HepG2 (cell line): ENCODE data around the gene NECTIN2. TPM values are rescaled to one million over a fixed set of nuclear protein-coding genes. Genes with fewer than 3 reads are reported as not detected.
"Not testable (repeated sequence)": the region's sequence is repeated elsewhere in the genome, so short reads cannot be mapped to it uniquely, and the experiment has no call there.

Experiments
- ATAC-seq: fragments of 200-7000 bp; cut with Tn5 transposase; 3 replicates; pipeline ENCODE4 v1.9.1; 2020; ENCODE audit warnings: mild to moderate bottlenecking, moderate library complexity
- BruUV-seq: library from RNA; stranded (reverse); fragments of 400-500 nt; replicated peaks from 2 replicates; lab custom pipeline; 2021; lab: Mats Ljungman, UMichigan
- CTCF ChIA-PET: fragments of 300-600 bp; formaldehyde crosslinking; extraction: SDS; loops from one replicate; lab custom pipeline; 2021; ENCODE audit warnings: low total read pairs, inconsistent platforms, low intra/inter-chr PET ratio; lab: Yijun Ruan, JAX
- POLR2A ChIA-PET: fragments of 350-600 bp; sonication (Branson Sonifier 250); formaldehyde crosslinking; loops from one replicate; lab custom pipeline; 2020; ENCODE audit warnings: antibody characterized with exemption, inconsistent platforms; lab: Yijun Ruan, JAX
- DNase-seq: peaks from one replicate; pipeline ENCODE4 v3.0.0-alpha.2; 2015; ENCODE audit warnings: low spot score
- FAIRE-seq: peaks from 3 replicates; lab custom pipeline; 2011; peaks lifted over from hg19 to GRCh38; lab: Jason Lieb, UNC
- H2AFZ ChIP-seq: one replicate; pipeline ENCODE4 v1.6.1; 2011; ENCODE audit warnings: low read length, inconsistent platforms
- H3K27ac ChIP-seq: fragments of 300-600 bp; 3 replicates; pipeline ENCODE4 v1.8.0; 2011; ENCODE audit warnings: mixed run types, mild to moderate bottlenecking, mixed read lengths, low read length, inconsistent platforms; ENCODE audit not compliant: insufficient read depth; ENCODE audit errors: extremely low read length
- H3K27me3 ChIP-seq, 2 experiments: fragments of 200-600 bp in 1 of 2; 2 replicates in 1 of 2; 3 replicates in 1 of 2; pipeline versions ENCODE4 v1.6.0 to v1.8.0; 2011; ENCODE audit warnings: low read length in 2 of 2, mild to moderate bottlenecking in 2 of 2, moderate library complexity in 2 of 2, inconsistent platforms in 1 of 2; ENCODE audit not compliant: insufficient read depth in 2 of 2, control insufficient read depth in 1 of 2
- H3K36me3 ChIP-seq, 2 experiments: fragments of 200-600 bp in 1 of 2; replicated peaks in 1 of 2; 2 replicates in 1 of 2; 3 replicates in 1 of 2; pipeline versions ENCODE4 v1.5.1 to v1.8.0; 2011; ENCODE audit warnings: low read length in 2 of 2, inconsistent platforms in 1 of 2; ENCODE audit not compliant: insufficient read depth in 2 of 2, control insufficient read depth in 1 of 2
- H3K4me1 ChIP-seq: 2 replicates; pipeline ENCODE4 v1.5.1; 2012; ENCODE audit warnings: low read length, inconsistent platforms; ENCODE audit not compliant: insufficient read depth
- H3K4me2 ChIP-seq: 2 replicates; pipeline ENCODE4 v1.6.0; 2011; ENCODE audit warnings: low read depth, low read length, inconsistent platforms
- H3K4me3 ChIP-seq, 3 experiments: fragments of 200-600 bp in 1 of 3; sonication (generic), shearing (Covaris generic) in 1 of 3; replicated peaks in 1 of 3; 2 replicates each; pipeline ENCODE4 v1.5.1; 2011 to 2016; ENCODE audit warnings: low read length in 3 of 3, inconsistent platforms in 2 of 3, low read depth in 2 of 3, mild to moderate bottlenecking in 2 of 3, control low read depth in 1 of 3, mixed read lengths in 1 of 3; ENCODE audit not compliant: insufficient read depth in 1 of 3
- H3K79me2 ChIP-seq: one replicate; pipeline ENCODE4 v1.6.1; 2011; ENCODE audit warnings: low read length, inconsistent platforms; ENCODE audit not compliant: insufficient read depth
- H3K9ac ChIP-seq: 2 replicates; pipeline ENCODE4 v1.6.0; 2011; ENCODE audit warnings: mild to moderate bottlenecking, low read depth, low read length, inconsistent platforms; ENCODE audit not compliant: insufficient read depth
- H3K9me3 ChIP-seq: 2 replicates; pipeline ENCODE4 v1.5.1; 2012; ENCODE audit warnings: mild to moderate bottlenecking, low read length
- H4K20me1 ChIP-seq: 2 replicates; pipeline ENCODE4 v1.6.0; 2011; ENCODE audit warnings: inconsistent platforms, mild to moderate bottlenecking, low read length, moderate library complexity; ENCODE audit not compliant: insufficient read depth
- ATAD3A ChIP-seq: sonication (generic); formaldehyde crosslinking; IDR thresholded peaks from 2 replicates; pipeline ENCODE4 v1.4.0; 2020; ENCODE audit warnings: missing genetic modification reagents
- JUNB ChIP-seq: sonication (generic); formaldehyde crosslinking; IDR thresholded peaks from 2 replicates; pipeline ENCODE4 v1.8.0; 2022; ENCODE audit warnings: missing genetic modification reagents, mild to moderate bottlenecking, borderline replicate concordance
- SMAD9 ChIP-seq: sonication (generic); formaldehyde crosslinking; IDR thresholded peaks from 2 replicates; pipeline ENCODE4 v1.5.1; 2020; ENCODE audit warnings: mild to moderate bottlenecking, missing genetic modification reagents
- WGBS: methylation state at CpG from one replicate; pipeline ENCODE4 v1.1.6; 2017; ENCODE audit warnings: low lambda C conversion rate; 5-methylcytosine and 5-hydroxymethylcytosine counted together
- in situ Hi-C: cut with HindIII; loops from 2 replicates; pipeline ENCODE4 v1.10.0; 2017; ENCODE audit warnings: low pct_unique_long_range_greater_than_20kb; ENCODE audit not compliant: extremely low pct_ligation_motif_present
- intact Hi-C: fragments of 100-400 bp; cut with micrococcal nuclease; formaldehyde crosslinking; loops from one replicate; pipeline ENCODE4 v1.10.0; 2022; ENCODE audit not compliant: unreplicated experiment
- polyA plus RNA-seq, 8 experiments: library from polyadenylated mRNA; depleted of rRNA in 3 of 8; stranded (reverse) in 7 of 8; unstranded in 1 of 8; fragments of >200 nt; fragmentation: Illumina TruSeq in 4 of 8; extraction: Trizol in 4 of 8; gene quantifications; 2 replicates each; pipeline versions ENCODE4 v1.2.1 to v1.2.3, GENCODE V29; 2011 to 2016; ENCODE audit warnings: low read depth in 4 of 8, missing spikeins in 1 of 8, mixed read lengths in 1 of 8; ENCODE audit not compliant: insufficient read depth in 1 of 8
- total RNA-seq, 5 experiments: library from RNA; depleted of rRNA; stranded (reverse); fragments of >200 nt; fragmentation: Illumina TruSeq; extraction: Trizol; gene quantifications; 2 replicates each; pipeline ENCODE4 v1.2.3, GENCODE V29; 2016; ENCODE audit warnings: low read depth in 1 of 5
- TF ChIP-seq, protein P1 (sequence below), 2 experiments: sonication (generic) in 1 of 2; formaldehyde crosslinking in 1 of 2; IDR thresholded peaks; 2 replicates each; pipeline versions ENCODE4 v1.4.0 to v1.6.1; 2018 to 2020; ENCODE audit warnings: missing genetic modification reagents in 2 of 2, borderline replicate concordance in 1 of 2, low read depth in 1 of 2, mild to moderate bottlenecking in 1 of 2, missing biosample characterization in 1 of 2

Gene NECTIN2
- total and polyA plus RNA-seq, 2 of the 13 experiments (the other 11 are each of a cell fraction or from before 2014, with no cell fraction given) = 75.4 to 114 TPM

DNA sequence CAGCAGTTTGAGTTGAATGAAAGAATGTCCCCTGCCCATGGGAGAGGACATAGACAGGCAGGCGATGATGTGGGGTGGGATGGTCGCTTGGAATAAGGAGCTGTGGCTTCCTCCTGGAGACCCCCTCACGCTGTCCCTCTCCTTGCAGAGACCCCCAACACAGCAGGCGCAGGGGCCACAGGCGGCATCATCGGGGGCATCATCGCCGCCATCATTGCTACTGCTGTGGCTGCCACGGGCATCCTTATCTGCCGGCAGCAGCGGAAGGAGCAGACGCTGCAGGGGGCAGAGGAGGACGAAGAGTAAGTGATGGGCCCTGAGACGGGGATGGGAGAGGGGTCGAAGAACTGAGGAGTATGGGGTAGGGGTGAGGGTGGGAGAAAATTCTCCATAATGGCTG, 36.0 kb downstream of the NECTIN2 start (continued):
- TF ChIP-seq, protein P1, sequence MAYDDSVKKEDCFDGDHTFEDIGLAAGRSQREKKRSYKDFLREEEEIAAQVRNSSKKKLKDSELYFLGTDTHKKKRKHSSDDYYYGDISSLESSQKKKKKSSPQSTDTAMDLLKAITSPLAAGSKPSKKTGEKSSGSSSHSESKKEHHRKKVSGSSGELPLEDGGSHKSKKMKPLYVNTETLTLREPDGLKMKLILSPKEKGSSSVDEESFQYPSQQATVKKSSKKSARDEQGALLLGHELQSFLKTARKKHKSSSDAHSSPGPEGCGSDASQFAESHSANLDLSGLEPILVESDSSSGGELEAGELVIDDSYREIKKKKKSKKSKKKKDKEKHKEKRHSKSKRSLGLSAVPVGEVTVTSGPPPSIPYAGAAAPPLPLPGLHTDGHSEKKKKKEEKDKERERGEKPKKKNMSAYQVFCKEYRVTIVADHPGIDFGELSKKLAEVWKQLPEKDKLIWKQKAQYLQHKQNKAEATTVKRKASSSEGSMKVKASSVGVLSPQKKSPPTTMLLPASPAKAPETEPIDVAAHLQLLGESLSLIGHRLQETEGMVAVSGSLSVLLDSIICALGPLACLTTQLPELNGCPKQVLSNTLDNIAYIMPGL (CRISPR knock-in tag; IDR thresholded peaks at IDR 0.05; ENCODE audit: borderline replicate concordance in 1 of 2, low read depth in 1 of 2) = no peak
- TF ChIP-seq ATAD3A (CRISPR knock-in tag) (no peak), JUNB (CRISPR knock-in tag) (no peak), SMAD9 (CRISPR knock-in tag) (no peak)
- TF ChIP-seq, all 625 proteins: peak for 0

DNA sequence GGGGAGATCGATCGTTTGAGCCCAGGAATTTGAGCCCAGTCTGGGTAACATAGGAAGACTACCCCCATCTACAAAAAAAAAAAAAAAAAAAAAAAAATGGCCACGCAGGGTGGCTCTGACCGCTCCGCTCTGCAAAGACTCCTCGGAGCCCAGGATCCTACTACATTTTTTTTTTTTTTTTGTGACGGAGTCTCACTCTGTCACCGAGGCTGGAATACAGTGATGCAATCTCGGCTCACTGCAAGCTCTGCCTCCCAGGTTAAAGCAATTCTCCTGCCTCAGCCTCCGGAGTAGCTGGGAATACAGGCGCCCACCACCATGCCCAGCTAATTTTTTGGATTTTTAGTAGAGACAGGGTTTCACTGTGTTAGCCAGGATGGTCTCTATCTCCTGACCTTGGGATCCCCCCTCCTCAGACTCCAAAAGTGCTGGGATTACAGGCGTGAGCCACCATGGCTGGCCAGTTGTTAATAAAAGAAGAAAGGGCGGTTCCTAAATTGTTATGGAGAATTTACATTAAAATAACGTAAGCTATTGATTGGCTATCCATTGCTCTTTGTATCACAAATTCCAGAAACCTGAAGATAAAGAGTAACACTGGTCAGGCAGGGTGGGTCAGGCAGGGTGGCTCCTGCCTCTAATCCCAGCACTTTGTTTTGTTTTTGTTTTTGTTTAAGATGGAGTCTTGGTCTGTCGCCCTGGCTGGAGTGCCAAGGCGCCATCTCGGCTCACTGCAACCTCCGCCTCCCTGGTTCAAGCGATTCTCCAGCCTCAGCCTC, 36.7 kb downstream of the NECTIN2 start:
- DNase-seq, intact Hi-C loops, H3K27ac ChIP-seq, H3K4me3 ChIP-seq, H3K79me2 ChIP-seq, H3K9ac ChIP-seq, CTCF ChIA-PET, H3K4me2 ChIP-seq, FAIRE-seq, H2AFZ ChIP-seq, BruUV-seq, H3K27me3 ChIP-seq, in situ Hi-C loops, H4K20me1 ChIP-seq, H3K9me3 ChIP-seq, ATAC-seq: not testable (repeated sequence)
- 93% methylated on average over 19 of the region's 19 CpGs for WGBS
- peaks cover 7 to 31% of the 10 kb centered on the region in 2 experiments; a peak in 4 of 5 replicates for H3K36me3 ChIP-seq
- POLR2A ChIA-PET = interaction anchor here (0.7 to 1.7 kb wide), 2 partner anchors 23 to 210 kb away, joined by 3 to 6 read pairs; partner anchors contain the start of genes APOE and PPP1R37
- peaks cover 28% of the 10 kb centered on the region for H3K4me1 ChIP-seq
